Activated CD8-positive, alpha-beta memory T cell treated with anti-CD3 and anti-CD28 coated beads, Interleukin-2, amount 10 ng/mL, durations not matched to agents 7 days and 5 days (primary cell): ENCODE data around the gene HTR4. TPM values are rescaled to one million over a fixed set of nuclear protein-coding genes. Genes with fewer than 3 reads are reported as not detected.

Experiments
- ATAC-seq: fragments of 150-1000 bp; cut with Tn5 transposase; one replicate; pipeline ENCODE4 v1.10.0; 2021; ENCODE audit warnings: moderate library complexity
- CTCF ChIA-PET: fragments of 350-600 bp; sonication (Branson Sonifier 250); formaldehyde crosslinking; loops from one replicate; lab custom pipeline; 2021; ENCODE audit warnings: antibody characterized with exemption; lab: Charles Lee
- DNase-seq: peaks from one replicate; pipeline ENCODE4 v3.0.0-alpha.2; 2020
- H3K27ac Mint-ChIP-seq: one replicate; pipeline ENCODE4 v1.8.0; 2021; ENCODE audit warnings: mild to moderate bottlenecking, mixed read lengths
- H3K27me3 Mint-ChIP-seq: one replicate; pipeline ENCODE4 v1.8.0; 2021; ENCODE audit warnings: mixed read lengths
- H3K36me3 Mint-ChIP-seq: one replicate; pipeline ENCODE4 v1.8.0; 2021; ENCODE audit warnings: mild to moderate bottlenecking, mixed read lengths
- H3K4me1 Mint-ChIP-seq: one replicate; pipeline ENCODE4 v1.8.0; 2021; ENCODE audit warnings: mixed read lengths
- H3K4me3 Mint-ChIP-seq: one replicate; pipeline ENCODE4 v1.8.0; 2021; ENCODE audit warnings: mild to moderate bottlenecking, moderate library complexity, mixed read lengths
- H3K9me3 Mint-ChIP-seq: one replicate; pipeline ENCODE4 v1.8.0; 2022; ENCODE audit warnings: low read depth, mixed read lengths
- total RNA-seq, 2 experiments: library from RNA; stranded (reverse); gene quantifications; one replicate each; pipeline ENCODE4 v1.2.3, GENCODE V29; 2021

The HTR4 gene
- total RNA-seq, 2 experiments from 2014 or later = not detected

DNA sequence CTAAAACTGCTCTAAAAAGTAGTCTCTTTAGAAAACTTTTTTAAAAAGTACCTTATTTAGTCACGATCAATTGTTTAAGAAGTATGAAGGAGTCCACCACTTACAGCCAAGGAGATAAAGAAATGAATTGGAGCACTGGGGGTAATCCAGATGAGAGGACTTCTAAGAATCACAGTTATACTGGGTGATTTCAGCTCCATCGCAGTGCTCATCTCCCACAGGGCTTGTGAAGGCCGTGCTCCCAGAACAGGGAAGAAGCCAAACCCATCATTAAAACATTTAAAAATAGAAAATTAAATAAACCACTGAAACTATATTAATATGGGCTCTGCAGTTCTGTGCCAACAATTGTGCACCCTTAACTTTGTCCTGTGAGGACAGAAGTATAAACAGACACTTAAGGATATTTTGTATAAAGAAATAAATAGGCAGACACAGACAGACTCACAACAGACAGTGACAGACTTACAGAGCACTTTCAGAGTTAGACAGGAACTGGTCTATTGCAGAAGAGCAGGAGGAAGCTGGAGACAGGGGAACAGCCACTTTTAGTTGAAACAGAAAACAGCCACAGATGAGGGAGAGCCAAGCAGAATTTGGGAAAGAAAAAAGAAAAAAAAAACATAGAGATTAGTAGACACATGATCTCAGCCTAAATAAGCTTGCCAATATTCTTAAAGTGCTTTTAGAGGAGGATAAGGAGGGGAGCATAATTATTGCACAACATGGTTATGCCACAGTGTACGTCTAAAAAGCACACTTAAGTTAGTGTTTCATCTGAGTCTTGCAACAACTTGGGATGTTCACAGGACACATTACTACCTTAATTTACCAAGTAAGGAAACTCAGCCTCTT lies 188.7 kb downstream of the HTR4 start:
- no peaks in the 10 kb centered on the region for H3K36me3 Mint-ChIP-seq
- CTCF ChIA-PET = interaction anchor here (1.4 kb wide), 1 partner anchor 265 kb away, joined by 3 read pairs; no protein-coding TSS in a partner anchor
- no peak overlapping the region for H3K27ac Mint-ChIP-seq
- H3K4me1 Mint-ChIP-seq = no peaks in the 10 kb centered on the region
- no peak for DNase-seq
- no peak overlapping the region for H3K4me3 Mint-ChIP-seq
- no peaks in the 10 kb centered on the region for H3K9me3 Mint-ChIP-seq
- ATAC-seq = no peak
- peaks cover 14% of the 10 kb centered on the region for H3K27me3 Mint-ChIP-seq

DNA sequence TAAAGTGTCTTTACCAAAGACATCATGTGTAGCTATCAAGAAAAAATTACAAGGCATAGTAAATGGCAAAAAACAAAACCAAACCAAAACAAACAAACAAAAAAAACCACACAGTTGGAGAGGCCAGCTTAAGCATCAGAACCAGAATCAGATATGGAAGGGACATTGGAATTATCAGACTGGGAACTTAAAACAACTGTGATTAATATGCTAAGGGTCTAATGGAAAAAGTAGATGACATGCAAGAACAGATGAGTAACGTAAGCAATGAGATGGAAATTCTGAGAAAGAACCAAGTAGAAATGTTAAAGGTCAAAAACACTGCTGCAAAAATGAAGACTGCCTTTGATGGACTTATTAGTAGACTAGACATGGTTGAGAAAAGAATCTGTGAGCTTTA lies 194.7 kb downstream of the HTR4 start:
- H3K9me3 Mint-ChIP-seq = no peaks in the 10 kb centered on the region
- no peaks in the 10 kb centered on the region for H3K36me3 Mint-ChIP-seq
- DNase-seq = no peak
- CTCF ChIA-PET = interaction anchor here (1.5 kb wide), 1 partner anchor 17 kb away, joined by 4 read pairs; no protein-coding TSS in a partner anchor
- H3K4me3 Mint-ChIP-seq = no peak overlapping the region
- ATAC-seq = no peak
- no peak overlapping the region for H3K27ac Mint-ChIP-seq
- H3K4me1 Mint-ChIP-seq = no peaks in the 10 kb centered on the region
- peaks cover 21% of the 10 kb centered on the region for H3K27me3 Mint-ChIP-seq

DNA sequence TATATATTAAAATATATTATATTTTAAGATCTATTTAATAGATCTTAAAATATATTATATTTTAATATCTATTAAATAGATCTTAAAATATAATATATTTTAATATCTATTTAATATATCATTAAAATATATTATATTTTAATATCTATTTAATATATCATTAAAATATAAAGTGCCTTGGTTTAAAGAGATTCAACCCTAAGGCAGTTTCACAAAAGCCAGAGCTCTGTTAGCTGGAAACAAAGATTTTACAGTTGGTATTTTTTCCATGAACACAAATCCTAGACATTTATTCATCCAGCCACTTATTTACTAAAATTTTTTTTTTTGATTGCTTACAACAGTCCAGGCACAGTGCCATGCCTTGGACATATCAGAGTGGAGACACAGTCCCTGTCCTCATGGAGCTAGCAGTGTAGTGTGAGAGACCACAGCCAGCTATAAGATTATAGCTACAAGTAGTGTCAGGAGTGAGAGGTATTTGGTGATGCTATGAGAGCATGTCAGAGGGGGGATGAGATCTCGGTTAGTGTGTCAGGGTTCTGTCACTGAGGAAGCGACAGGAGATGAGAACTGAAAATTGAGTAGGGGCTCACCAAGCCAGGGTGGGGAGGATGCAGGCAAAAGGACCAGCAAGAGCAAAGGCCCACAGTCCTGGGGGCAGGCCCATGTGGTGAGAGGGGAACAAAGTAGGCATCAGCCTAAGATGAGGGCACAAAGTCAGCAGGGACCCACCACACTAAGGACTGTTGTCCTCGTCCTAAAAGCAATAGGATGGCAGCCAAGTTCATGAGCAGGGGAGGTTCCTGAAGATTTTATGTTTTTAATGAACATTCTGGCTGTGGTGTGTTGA lies 196.1 kb downstream of the HTR4 start:
- no peak overlapping the region for H3K4me3 Mint-ChIP-seq

GRCh38 chr5:148457183-148457620 lies 197.1 kb downstream of the HTR4 start:
- ATAC-seq (peak; percentile 30), DNase-seq (no peak)
- Mint-ChIP-seq H3K27me3 (peaks cover 19% of the 10 kb centered on the region), H3K36me3 (no peaks in the 10 kb centered on the region), H3K4me3 (no peak overlapping the region), H3K9me3 (no peaks in the 10 kb centered on the region), H3K4me1 (no peaks in the 10 kb centered on the region), H3K27ac (no peak overlapping the region)
- CTCF ChIA-PET = interaction anchor here (1.0 to 2.0 kb wide), 3 partner anchors 10 to 274 kb away, joined by 3 to 5 read pairs (median 4); no protein-coding TSS in a partner anchor

More for the DNA sequence above, 196.1 kb downstream of the HTR4 start:
- H3K27ac Mint-ChIP-seq = no peak overlapping the region
- H3K36me3 Mint-ChIP-seq = no peaks in the 10 kb centered on the region
- H3K4me1 Mint-ChIP-seq = no peaks in the 10 kb centered on the region
- no peaks in the 10 kb centered on the region for H3K9me3 Mint-ChIP-seq
- ATAC-seq (no peak), DNase-seq (no peak)
- CTCF ChIA-PET = interaction anchor here (1.0 to 2.0 kb wide), 6 partner anchors 11 to 279 kb away, joined by 3 to 9 read pairs (median 4); no protein-coding TSS in a partner anchor
- peaks cover 20% of the 10 kb centered on the region for H3K27me3 Mint-ChIP-seq

DNA sequence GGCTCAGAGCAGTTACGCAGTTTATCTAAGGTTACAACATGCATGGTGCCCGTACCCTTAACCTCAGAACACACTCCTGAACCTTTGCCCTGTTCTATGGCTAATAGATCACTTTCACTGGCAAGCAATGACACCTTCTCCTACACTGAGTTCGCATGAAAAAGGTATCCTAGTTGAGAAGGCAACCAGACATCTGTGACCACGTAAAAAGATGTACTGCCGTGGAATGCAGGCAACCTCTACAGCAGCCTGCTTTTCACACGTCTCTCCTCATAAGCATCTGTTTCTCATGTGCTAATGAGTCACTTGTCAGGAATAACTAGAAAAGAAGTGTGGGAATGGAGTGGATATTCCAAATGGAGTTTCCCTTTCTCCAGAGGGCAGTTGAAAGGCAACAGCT lies 199.1 kb downstream of the HTR4 start:
- DNase-seq = no peak
- Mint-ChIP-seq H3K4me3 (no peak overlapping the region), H3K4me1 (no peaks in the 10 kb centered on the region), H3K9me3 (no peaks in the 10 kb centered on the region), H3K27me3 (peaks cover 10% of the 10 kb centered on the region), H3K27ac (no peak overlapping the region), H3K36me3 (no peaks in the 10 kb centered on the region)
- ATAC-seq = no peak
- CTCF ChIA-PET = interaction anchor here (1.0 kb wide), 1 partner anchor 12 kb away, joined by 3 read pairs; no protein-coding TSS in a partner anchor

GRCh38 chr5:148454576-148454975 lies 199.8 kb downstream of the HTR4 start:
- CTCF ChIA-PET = no interaction called here
- Mint-ChIP-seq H3K4me1 (no peaks in the 10 kb centered on the region), H3K36me3 (no peaks in the 10 kb centered on the region), H3K27me3 (peaks cover 4% of the 10 kb centered on the region), H3K4me3 (no peak overlapping the region), H3K27ac (no peak overlapping the region), H3K9me3 (no peaks in the 10 kb centered on the region)
- DNase-seq (no peak), ATAC-seq (no peak)

GRCh38 chr5:148452499-148453193 lies 201.7 kb downstream of the HTR4 start:
- CTCF ChIA-PET = interaction anchor here (0.8 to 1.6 kb wide), 3 partner anchors 11 to 278 kb away, joined by 3 to 8 read pairs (median 3); no protein-coding TSS in a partner anchor
- no peaks in the 10 kb centered on the region for H3K27me3 Mint-ChIP-seq
- no peaks in the 10 kb centered on the region for H3K36me3 Mint-ChIP-seq
- no peak overlapping the region for H3K27ac Mint-ChIP-seq
- H3K4me3 Mint-ChIP-seq = no peak overlapping the region
- H3K9me3 Mint-ChIP-seq = no peaks in the 10 kb centered on the region
- no peak for ATAC-seq
- DNase-seq = no peak
- H3K4me1 Mint-ChIP-seq = no peaks in the 10 kb centered on the region

DNA sequence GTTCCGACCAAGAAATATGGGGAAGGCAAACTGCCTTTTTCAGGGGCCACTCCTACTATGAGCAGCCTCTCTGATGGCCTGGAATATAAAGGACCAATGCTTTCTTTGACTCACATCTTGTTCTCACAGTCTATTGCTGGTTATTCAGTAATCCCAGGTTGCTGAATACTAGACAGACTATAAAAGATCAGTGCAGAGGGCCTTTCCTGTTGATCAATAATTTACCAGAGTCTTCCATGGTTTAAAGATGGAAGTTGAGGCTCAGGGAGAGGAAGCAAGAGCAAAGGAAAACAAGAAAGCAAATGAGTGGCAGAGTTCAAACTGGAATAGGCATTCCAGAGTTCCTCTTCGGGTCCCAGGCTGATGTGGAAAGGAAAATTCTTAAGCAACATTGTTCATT lies 207.7 kb downstream of the HTR4 start:
- no peaks in the 10 kb centered on the region for H3K4me1 Mint-ChIP-seq
- H3K9me3 Mint-ChIP-seq = no peaks in the 10 kb centered on the region
- no peak overlapping the region for H3K27ac Mint-ChIP-seq
- no peak for ATAC-seq
- DNase-seq = no peak
- peaks cover 7% of the 10 kb centered on the region for H3K36me3 Mint-ChIP-seq
- no peak overlapping the region for H3K4me3 Mint-ChIP-seq
- H3K27me3 Mint-ChIP-seq = no peaks in the 10 kb centered on the region
- CTCF ChIA-PET = interaction anchor here (1.7 to 2.7 kb wide), 2 partner anchors 11 to 284 kb away, joined by 4 to 15 read pairs; no protein-coding TSS in a partner anchor

DNA sequence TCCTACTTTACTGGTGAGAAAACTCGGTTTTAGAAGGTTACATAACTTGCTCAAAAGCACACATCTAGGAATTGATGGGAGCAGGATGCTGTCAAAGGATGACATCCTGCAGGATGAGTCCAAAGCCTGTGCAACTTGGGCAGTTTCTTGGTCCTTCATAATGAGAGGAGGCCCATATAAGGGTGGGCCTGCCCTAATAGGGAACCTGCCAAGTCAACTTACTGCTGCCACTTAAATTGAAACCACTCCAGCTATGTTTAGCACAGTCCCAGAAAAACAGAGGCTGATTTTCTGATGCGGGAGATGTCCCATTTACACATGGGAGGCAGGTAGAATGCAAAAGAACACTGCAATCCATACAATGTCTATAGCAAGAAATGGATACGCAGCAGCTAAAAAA lies 208.7 kb downstream of the HTR4 start:
- H3K9me3 Mint-ChIP-seq = no peaks in the 10 kb centered on the region

GRCh38 chr5:148443998-148444397 lies 210.3 kb downstream of the HTR4 start:
- Mint-ChIP-seq H3K27ac (no peak overlapping the region), H3K4me1 (no peaks in the 10 kb centered on the region), H3K36me3 (peaks cover 17% of the 10 kb centered on the region), H3K9me3 (no peaks in the 10 kb centered on the region), H3K4me3 (no peak overlapping the region), H3K27me3 (no peaks in the 10 kb centered on the region)
- CTCF ChIA-PET = interaction anchor here (0.7 to 7.4 kb wide), 10 partner anchors 14 to 291 kb away, joined by 3 to 73 read pairs (median 4); no protein-coding TSS in a partner anchor
- DNase-seq (peak; percentile 52), ATAC-seq (peak; percentile 74)

More for the DNA sequence above, 208.7 kb downstream of the HTR4 start:
- peaks cover 10% of the 10 kb centered on the region for H3K36me3 Mint-ChIP-seq
- H3K27ac Mint-ChIP-seq = no peak overlapping the region
- no peak for DNase-seq
- no peak for ATAC-seq
- H3K4me3 Mint-ChIP-seq = no peak overlapping the region
- CTCF ChIA-PET = interaction anchor here (2.9 to 7.4 kb wide), 2 partner anchors 285 to 287 kb away, joined by 12 to 73 read pairs; no protein-coding TSS in a partner anchor
- no peaks in the 10 kb centered on the region for H3K27me3 Mint-ChIP-seq
- H3K4me1 Mint-ChIP-seq = no peaks in the 10 kb centered on the region

DNA sequence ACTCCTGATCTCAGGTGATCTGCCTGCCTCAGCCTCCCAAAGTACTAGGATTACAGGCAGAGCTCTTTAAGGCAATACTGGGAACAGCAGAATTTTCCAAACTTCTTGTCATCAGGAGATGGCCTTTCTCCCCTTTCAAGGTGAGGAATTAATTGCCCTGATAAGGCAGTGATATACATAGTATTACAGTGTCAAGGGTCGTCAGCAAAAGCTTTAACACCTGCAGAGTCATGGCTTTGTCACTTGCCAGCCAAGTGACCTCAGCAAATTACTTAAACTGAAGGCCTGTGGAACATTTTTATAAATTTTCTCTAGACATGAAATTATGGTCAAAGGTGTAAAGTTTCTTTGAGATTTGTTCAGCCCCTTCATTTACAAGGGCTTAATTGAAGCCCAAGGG lies 211.1 kb downstream of the HTR4 start:
- H3K4me3 Mint-ChIP-seq = no peak overlapping the region
- DNase-seq (no peak), ATAC-seq (no peak)
- no peaks in the 10 kb centered on the region for H3K27me3 Mint-ChIP-seq
- H3K36me3 Mint-ChIP-seq = peaks cover 19% of the 10 kb centered on the region
- no peak overlapping the region for H3K27ac Mint-ChIP-seq
- CTCF ChIA-PET = interaction anchor here (0.9 to 7.4 kb wide), 11 partner anchors 12 to 593 kb away, joined by 3 to 73 read pairs (median 4); no protein-coding TSS in a partner anchor
- no peaks in the 10 kb centered on the region for H3K4me1 Mint-ChIP-seq
- no peaks in the 10 kb centered on the region for H3K9me3 Mint-ChIP-seq

GRCh38 chr5:148438933-148439332 lies 215.4 kb downstream of the HTR4 start:
- Mint-ChIP-seq H3K4me1 (no peaks in the 10 kb centered on the region), H3K9me3 (no peaks in the 10 kb centered on the region), H3K36me3 (peaks cover 28% of the 10 kb centered on the region), H3K27me3 (no peaks in the 10 kb centered on the region), H3K27ac (no peak overlapping the region), H3K4me3 (no peak overlapping the region)
- CTCF ChIA-PET = interaction anchor here (1.2 to 7.4 kb wide), 2 partner anchors 292 kb away, joined by 6 to 73 read pairs; no protein-coding TSS in a partner anchor
- no peak for DNase-seq
- no peak for ATAC-seq
